D721Med (cell line): ENCODE data around the gene TAF5L.
"Not testable (repeated sequence)": the region's sequence is repeated elsewhere in the genome, so short reads cannot be mapped to it uniquely, and the experiment has no call there.

Experiments
- DNase-seq: peaks from one replicate; pipeline ENCODE4 v3.0.0; 2011; ENCODE audit warnings: low spot score; ENCODE audit not compliant: insufficient read length
- FAIRE-seq: peaks from 2 replicates; lab custom pipeline; 2011; peaks lifted over from hg19 to GRCh38; lab: Jason Lieb, UNC
- CTCF ChIP-seq: IDR thresholded peaks from 2 replicates; pipeline ENCODE4 v1.5.1; 2012; ENCODE audit warnings: mild to moderate bottlenecking, control low read depth; ENCODE audit not compliant: insufficient read depth; ENCODE audit errors: missing control alignments

The TAF5L gene

GRCh38 chr1:229629261-229629660, 3.3 kb upstream of the TAF5L start:
- FAIRE-seq (no peak), DNase-seq (no peak)
- TF ChIP-seq CTCF: no peak

GRCh38 chr1:229627003-229627402, 1.1 kb upstream of the TAF5L start:
- no peak for DNase-seq
- TF ChIP-seq CTCF: no peak
- FAIRE-seq: no peak

GRCh38 chr1:229625071-229625914, 629 bp downstream of the TAF5L start:
- TF ChIP-seq CTCF: no peak
- DNase-seq: peak; percentile 79
- FAIRE-seq: no peak

GRCh38 chr1:229624521-229625070, 1.3 kb downstream of the TAF5L start:
- no peak for DNase-seq
- no peak for FAIRE-seq
- TF ChIP-seq CTCF: no peak

GRCh38 chr1:229623838-229624237, 2.1 kb downstream of the TAF5L start:
- FAIRE-seq (peak; percentile 48), DNase-seq (no peak)
- no peak for TF ChIP-seq CTCF

- no peak for TF ChIP-seq CTCF
- no peak for FAIRE-seq
These were observed 2.7 kb downstream of the TAF5L start for GRCh38 chr1:229623225-229623624.

GRCh38 chr1:229622641-229623120, 3.2 kb downstream of the TAF5L start:
- not testable (repeated sequence) for FAIRE-seq, DNase-seq

More at GRCh38 chr1:229623225-229623624, 2.7 kb downstream of the TAF5L start:
- no peak for DNase-seq
